NCI-H524 (cell line): ENCODE results near the gene RHBDL1.

Experiments used
- DNase-seq, 2 experiments: peaks; one replicate each; lab custom pipeline; 2025; lab: John Stamatoyannopoulos, UW

RHBDL1 gene

GRCh38 chr16:636206-637080, 39.0 kb upstream of the RHBDL1 start, which contains the start of gene METTL26:
TSS of gene METTL26 (minus strand) at chr16:636305. CDS start at chr16:636290, 15 bp downstream.
- DNase-seq: peak; percentile 96 to 97

DNA sequence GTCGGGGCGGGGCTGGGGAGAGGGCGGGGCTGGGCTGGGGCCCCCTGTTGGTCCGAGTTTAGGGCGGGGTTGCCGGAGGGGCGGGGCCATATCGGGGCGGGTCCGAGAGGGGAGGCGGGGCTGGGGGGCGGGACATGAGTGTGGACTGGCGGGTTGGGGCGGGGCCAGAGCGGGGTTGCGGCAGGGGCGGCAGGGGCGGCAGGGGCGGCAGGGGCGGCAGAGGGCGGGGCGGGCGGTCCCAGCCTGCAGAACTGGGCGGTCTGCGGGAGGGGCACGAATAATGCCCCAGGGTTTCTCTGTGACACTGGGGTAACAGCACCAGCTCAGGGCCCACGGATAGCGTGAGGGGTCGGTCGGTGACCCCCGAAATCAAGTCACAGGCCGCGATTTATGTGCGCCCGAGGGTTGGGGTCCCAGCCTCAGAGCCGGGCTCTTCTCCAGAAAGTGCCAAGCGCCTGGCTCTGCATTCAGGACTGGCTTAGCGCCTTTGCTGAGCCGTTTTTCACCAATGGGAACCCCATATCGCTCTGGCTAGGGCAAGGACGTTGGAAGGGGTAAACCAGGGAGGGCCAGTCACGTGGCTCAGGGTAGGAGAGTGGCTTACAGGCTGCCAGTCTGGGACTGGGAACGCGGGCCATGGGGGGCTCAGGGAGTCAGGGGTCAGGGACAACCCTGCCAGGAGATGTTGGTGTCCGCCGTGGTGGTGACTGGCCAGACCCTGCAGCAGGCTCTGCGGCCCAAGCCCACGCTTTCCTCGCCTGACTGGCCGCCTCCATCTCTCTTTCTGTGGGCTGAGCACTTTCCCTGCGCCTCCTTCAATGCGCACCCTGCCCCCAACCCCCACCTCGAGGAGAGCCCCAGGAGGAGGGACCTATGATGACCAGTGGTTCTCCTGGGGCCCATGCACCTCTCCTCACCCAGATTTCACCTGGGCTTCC, 38.1 kb upstream of the RHBDL1 start:
- peak; percentile 21 to 55 for DNase-seq

- DNase-seq: no peak
Measured at GRCh38 chr16:638034-638543, 37.4 kb upstream of the RHBDL1 start.

DNA sequence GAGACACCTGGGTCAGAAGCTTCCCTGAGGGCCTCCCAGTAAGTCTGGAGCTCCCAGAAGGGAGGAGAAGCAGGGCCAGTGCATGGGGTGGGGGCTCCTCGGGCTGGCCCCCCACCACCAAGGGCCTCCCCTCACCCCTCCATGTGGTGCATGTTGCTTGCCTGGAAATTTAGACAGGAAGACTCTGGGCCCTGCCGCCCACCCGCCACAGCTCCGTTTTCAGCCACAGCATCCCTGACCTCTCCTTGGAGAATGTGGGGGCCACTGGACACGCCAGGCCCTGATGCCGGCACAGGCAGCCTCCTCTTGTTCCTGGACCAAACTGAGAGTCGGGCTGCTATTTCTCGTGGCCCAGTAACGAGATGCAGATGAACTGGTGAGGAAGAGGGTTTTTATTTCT, 36.6 kb upstream of the RHBDL1 start:
- DNase-seq: no peak

DNA sequence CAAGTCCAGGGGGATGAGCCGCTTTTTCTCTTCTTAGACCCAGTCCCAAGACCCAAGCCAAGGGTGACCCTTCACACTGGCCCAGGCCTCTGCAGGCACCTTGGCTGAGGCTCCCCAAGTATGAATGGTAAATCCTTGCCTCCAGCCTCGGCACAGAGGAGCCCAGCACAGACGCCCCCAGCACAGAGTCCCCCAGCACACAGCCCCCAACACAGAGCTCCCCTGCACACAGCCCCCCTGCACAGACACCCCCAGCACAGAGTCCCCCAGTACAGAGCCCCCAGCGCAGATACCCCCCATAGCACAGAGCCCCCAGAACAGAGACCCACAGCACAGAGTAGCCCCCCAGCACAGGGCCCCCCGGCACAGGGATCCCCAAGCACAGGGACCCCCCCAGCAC, 34.9 kb upstream of the RHBDL1 start:
- DNase-seq: no peak

DNA sequence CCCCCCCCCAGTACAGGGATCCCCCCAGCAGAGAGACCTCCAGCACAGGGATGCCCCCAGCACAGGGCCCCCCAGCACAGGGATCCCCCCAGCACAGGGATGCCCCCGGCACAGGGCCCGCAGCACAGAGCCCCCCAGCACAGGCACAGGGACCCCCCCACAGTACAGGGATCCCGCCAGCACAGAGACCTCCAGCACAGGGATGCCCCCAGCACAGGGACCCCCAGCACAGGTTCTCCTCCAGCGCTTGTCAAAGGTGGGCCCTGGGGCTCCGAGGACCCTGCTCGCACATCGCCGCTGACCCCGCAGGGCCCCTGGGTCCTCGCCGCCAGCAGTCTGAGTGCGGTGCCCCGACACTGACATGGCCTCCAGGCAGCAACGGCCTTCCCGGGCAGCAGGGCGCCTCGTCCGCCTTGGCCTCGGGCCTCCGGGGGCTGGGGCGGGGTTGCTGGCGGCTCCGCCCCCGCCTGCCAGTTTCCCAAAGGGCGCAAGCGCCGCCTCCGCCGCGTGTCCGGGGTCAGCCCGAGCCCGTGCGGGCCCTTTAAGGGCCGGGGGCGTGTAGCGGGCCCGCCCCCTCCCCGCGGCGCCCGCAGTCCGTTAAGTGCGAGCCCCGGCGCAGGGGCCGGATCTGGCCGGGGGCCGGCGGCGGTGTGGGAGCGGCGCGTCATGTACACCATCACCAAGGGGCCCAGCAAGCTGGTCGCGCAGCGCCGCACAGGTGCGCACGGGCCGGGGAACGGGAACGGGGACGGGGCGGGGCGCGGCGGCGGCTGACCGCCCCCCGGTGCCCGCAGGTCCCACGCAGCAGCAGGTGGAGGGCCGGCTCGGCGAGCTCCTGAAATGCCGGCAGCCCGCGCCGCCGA, 33.9 kb upstream of the RHBDL1 start, which contains the start of gene MCRIP2:
Gene MCRIP2 (plus strand): TSS at position 503 of the 863 bp plus-strand sequence. CDS start 164 bp downstream, at position 667.
- DNase-seq: peak; percentile 50 to 84

DNA sequence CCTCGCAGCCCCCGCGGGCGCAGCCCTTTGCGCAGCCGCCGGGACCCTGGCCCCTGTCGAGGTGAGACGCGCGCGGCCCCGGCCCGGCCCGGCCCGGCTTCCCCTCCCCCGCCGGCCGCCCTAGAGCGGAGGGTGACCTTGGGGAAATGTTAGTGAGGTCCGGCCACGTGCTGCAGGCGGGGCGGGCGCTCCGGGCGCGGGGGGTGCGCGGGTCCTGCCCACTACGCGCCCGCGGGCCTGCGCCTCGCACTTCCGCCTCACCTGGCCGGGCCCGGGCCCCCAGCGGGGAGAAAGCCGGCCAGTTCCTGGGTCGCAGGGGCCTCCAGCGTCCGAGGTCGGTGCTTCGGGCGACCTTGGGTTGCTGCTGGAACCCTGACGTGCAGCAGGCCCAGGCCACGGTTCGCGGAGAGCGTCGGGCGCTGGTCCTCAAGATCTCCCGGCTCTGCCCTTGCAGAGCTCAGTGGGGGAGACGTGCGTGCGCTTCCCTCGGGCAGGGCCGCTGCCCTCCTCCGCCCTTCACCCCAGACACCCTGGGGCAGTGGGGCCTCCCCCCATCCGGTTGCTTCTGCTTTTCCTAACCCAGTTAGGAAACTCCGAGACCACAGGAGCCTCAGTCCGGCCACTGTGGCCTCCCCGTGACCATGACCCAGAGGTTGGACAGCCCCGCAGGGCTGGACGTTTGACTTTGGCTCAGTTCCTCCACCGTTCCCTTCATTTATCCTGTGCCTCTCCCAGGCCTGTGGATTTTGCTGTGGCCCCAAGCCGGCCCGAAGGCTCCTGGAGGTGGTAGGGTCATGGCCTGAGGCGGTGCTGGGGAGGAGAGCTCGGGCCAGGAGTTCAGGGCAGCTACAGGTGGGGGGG, 33.1 kb upstream of the RHBDL1 start:
- DNase-seq: peak in 1 of 2 experiments; percentile 40

DNA sequence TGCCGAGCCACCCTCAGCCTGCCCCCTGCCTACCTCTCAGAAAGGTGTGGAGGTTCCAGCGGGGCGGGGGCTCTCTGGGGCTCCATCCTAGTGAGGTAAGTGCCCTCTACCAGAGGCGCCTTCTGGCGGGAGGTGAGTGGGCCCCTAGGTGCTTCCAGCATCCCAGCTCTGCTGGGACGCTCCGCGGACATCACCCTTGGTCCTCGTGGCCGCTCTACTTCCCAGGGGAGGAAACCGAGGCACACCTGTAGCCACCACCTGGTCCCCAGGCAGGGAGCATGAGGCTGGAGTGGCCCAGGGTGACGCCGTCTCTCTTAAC, 32.5 kb upstream of the RHBDL1 start:
- DNase-seq: no peak

- DNase-seq: no peak
Measured at GRCh38 chr16:644556-644955, 30.9 kb upstream of the RHBDL1 start.

GRCh38 chr16:645852-646678, 29.4 kb upstream of the RHBDL1 start:
- no peak for DNase-seq

DNA sequence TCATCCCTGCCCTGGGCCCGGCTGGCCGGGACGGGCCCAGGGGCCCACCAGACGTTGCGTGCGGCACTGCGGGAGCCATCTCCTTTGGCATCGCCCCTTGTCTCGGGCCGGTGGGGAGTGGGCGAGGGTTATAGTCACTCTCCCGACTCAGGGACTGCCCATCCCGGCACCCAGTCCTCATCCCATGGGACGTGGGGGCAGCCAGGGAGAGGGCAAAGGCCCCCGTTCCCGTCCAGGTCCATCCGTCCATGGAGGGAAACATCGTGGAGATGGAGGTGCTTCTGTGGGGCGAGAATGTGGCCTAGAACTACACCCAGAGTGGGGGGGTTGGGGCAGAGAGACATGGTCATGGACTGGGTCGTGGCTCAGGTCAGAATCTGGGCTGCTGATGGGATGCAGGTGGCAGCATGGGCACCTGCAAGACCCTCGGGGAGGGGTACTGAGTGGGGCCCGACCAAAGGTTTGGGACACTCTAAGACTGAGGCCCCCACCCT, 28.7 kb upstream of the RHBDL1 start:
- no peak for DNase-seq

DNA sequence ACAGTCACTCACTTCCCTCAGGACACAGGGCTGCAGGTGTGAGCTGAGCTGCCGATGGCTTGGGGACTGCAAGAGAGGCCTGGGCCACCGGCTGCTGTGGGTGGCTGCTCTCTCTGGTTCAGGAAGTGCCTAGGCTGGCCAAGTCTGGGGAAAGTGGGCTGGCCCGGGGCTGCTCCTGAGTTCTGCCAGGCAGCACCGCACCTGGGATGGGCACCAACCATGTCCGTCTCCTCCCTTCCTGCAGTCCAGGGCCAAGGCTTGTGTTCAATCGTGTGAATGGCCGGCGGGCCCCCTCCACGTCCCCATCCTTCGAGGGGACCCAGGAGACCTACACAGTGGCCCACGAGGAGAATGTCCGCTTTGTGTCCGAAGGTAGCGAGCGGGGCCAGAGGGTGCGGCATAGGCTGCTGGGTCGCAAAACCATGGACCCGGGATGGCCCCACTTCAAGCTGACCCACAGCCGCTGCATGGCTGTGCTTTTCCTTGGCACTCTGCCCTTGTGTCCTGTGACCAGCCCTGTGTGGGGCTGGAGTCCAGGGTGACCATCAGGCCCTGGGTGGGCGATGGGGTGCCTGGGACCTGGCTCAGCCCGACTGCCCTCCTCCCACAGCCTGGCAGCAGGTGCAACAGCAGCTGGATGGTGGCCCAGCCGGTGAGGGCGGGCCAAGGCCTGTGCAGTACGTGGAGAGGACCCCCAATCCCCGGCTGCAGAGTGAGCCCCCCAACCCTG, 28.1 kb upstream of the RHBDL1 start:
- no peak for DNase-seq

GRCh38 chr16:648071-648780, 27.2 kb upstream of the RHBDL1 start:
- DNase-seq: peak; percentile 47 to 64

DNA sequence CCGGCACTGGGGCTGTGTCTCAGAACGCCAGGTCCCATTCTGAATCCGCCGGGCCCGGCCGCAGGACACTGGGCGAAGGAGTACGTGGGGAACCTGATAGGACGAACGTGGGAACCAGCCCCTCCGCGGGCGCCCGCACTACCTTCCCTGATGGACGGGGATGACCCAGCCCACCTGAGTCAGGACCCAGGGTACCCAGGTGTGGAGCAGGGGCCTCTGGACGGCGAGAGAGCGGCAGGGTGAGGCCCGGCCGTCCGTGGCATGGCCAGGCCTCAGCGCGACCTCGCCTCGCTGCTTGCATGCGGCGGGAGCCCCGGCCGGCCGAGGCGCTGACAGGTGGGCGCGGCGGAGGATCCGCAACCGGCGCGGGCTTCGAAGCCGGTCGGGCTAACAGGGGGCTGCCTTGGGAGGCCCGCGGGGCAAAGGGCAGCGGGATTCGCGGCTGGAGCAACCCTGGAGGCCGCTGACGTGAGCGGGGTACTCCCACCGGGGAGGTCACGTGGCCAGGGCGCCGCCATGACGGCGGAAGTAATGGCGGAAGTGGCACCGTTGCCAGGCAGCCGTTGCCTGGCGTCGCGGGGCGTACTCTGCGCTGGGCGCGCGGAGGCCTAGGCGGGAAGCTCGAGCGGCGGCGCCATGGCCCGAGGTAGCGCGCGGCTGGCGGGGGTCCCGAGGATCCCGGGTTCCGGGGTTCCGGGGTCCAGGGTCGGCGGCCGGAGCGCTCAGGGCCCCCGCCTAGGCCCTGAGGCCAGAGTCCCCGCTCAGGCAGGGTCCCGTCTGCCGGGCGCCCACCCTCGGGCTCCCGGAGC, 26.5 kb upstream of the RHBDL1 start, which contains the start of gene WDR90:
Gene WDR90 (plus strand): TSS at position 585 of the 809 bp plus-strand sequence. CDS start 52 bp downstream, at position 637.
- DNase-seq: peak; percentile 63 to 90

- no peak for DNase-seq
Measured at GRCh38 chr16:649631-650030, 25.8 kb upstream of the RHBDL1 start.

DNA sequence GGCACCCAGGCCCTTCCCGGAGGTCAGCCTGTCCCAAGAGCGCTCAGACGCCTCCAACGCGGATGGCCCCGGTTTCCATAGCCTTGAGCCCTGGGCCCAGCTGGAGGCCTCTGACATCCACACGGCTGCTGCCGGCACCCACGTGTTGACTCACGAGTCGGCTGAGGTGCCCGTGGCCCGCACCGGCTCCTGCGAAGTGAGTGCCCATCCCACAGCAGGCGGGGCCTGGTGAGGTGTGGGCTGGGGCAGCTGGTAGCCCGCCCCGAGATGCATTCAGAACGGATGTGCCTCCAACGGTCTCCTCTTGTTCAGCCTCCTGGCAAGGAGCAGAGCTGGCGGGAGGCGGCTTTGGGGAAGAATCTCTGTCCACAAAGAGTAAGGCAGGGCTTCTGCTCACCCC, 23.6 kb upstream of the RHBDL1 start:
- DNase-seq: no peak
